ENCODE measurements around the gene TBL3.

TBL3 gene

DNA sequence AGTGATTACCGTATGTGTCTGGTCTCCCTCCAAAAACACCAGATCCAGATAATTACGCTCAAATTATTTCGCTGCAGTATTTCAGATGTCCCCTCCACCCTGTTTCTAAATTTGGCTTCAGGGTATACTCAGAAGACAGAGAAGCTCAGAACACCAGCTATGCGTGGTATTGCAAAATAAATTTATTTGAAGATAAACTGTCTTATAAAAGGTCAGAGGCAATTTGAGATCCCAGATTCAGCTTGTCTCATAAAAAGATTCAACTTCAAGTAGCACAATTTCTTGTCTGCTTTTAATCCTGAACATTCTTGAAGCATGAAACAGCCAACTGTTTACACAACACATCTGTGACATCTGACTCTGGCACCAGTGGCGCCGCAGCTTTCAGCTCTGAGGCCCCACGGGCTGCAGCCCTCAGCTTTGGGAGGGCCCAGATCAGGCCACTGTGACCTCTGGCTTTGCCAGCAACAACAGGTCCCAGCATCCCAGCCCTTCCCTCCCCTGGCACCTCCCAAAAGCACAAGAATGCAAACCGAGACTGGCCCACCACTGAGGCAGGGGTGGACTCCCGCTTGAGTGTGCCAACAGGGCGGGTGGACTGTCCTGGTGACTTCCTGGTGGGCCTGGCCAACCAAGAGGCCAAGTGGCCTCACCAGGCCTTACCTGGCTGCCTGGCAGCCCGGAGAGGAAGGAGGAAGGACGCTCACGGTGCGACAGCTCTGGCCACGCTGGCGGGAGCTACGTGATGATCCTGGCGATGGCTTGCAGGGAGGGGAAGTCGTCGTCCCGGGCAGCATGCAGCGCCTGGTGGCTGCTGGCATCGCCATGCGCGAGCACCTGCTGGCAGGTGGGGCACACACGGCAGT, 25.9 kb downstream of the TBL3 start:
- Histone ChIP-seq H3K4me3 (ENCODE audit: low read length, poor library complexity, severe bottlenecking) (no peak overlapping the region), H3K36me3 (ENCODE audit: insufficient read depth, low read length) (peaks cover 24% of the 10 kb centered on the region; the same call in 1 of the 2 replicates), H4K20me1 (ENCODE audit: insufficient read depth, low read length, poor library complexity, severe bottlenecking) (no peaks in the 10 kb centered on the region), H3K9ac (ENCODE audit: low read depth, low read length, poor library complexity, severe bottlenecking) (no peak overlapping the region), H2AFZ (ENCODE audit: low read length) (no peak overlapping the region), H3K9me3 (ENCODE audit: insufficient read depth, low read depth, low read length) (no peaks in the 10 kb centered on the region), H3K79me2 (ENCODE audit: insufficient read depth, low read length) (no peaks in the 10 kb centered on the region), H3K4me1 (ENCODE audit: insufficient read depth, low read length, poor library complexity, severe bottlenecking) (no peaks in the 10 kb centered on the region), H3F3A (ENCODE audit: low read depth) (no peaks in the 10 kb centered on the region), H3K27me3 (ENCODE audit: insufficient read depth, low read length, poor library complexity, severe bottlenecking) (no peaks in the 10 kb centered on the region), H3K4me2 (ENCODE audit: low read depth, low read length, poor library complexity, severe bottlenecking) (no peak overlapping the region), H3K9me2 (replicated peaks; ENCODE audit: low read depth, low read length) (no peaks in the 10 kb centered on the region)
- TF ChIP-seq EZH2phosphoT487 (IDR thresholded peaks at IDR 0.05; ENCODE audit: borderline replicate concordance), result no peak
- TF ChIP-seq, protein P1, sequence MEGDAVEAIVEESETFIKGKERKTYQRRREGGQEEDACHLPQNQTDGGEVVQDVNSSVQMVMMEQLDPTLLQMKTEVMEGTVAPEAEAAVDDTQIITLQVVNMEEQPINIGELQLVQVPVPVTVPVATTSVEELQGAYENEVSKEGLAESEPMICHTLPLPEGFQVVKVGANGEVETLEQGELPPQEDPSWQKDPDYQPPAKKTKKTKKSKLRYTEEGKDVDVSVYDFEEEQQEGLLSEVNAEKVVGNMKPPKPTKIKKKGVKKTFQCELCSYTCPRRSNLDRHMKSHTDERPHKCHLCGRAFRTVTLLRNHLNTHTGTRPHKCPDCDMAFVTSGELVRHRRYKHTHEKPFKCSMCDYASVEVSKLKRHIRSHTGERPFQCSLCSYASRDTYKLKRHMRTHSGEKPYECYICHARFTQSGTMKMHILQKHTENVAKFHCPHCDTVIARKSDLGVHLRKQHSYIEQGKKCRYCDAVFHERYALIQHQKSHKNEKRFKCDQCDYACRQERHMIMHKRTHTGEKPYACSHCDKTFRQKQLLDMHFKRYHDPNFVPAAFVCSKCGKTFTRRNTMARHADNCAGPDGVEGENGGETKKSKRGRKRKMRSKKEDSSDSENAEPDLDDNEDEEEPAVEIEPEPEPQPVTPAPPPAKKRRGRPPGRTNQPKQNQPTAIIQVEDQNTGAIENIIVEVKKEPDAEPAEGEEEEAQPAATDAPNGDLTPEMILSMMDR (conservative IDR thresholded peaks at IDR 0.05; ENCODE audit: low read length), result no peak

DNA sequence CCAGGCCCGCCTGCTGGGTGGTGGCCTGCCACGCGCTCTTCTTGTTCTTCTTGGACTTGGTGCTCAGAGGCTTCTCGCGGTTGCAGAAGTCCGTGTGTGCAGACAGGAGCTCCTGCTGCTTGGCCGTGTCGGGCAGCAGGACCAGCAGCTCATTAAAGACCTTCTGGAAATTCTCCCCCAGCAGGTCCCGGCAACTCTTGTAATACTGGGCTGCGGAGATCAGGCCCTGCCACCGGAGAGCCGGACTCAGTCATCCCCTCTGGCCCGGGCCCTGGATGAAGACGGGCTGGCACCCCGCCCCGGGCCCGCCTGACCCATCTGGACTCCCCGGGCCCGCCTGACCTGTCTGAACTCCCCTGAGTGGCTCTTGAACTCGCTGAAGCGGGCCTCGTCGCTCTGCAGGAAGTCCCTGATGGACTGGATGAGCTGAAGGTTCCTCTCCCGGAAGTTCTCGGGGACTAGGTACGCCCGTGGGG, 26.5 kb downstream of the TBL3 start:
- H3K79me2 ChIP-seq (ENCODE audit: insufficient read depth, low read length), result peaks cover 3% of the 10 kb centered on the region; the same call in 1 of the 2 replicates
- no peak overlapping the region for H2AFZ ChIP-seq (ENCODE audit: low read length)
- no peak overlapping the region for H3K4me2 ChIP-seq (ENCODE audit: low read depth, low read length, poor library complexity, severe bottlenecking)
- no peak overlapping the region for H3K4me3 ChIP-seq (ENCODE audit: low read length, poor library complexity, severe bottlenecking)
- TF ChIP-seq EZH2phosphoT487 (IDR thresholded peaks at IDR 0.05; ENCODE audit: borderline replicate concordance), result no peak
- TF ChIP-seq, protein P1 (conservative IDR thresholded peaks at IDR 0.05; ENCODE audit: low read length), result no peak
- H3K4me1 ChIP-seq (ENCODE audit: insufficient read depth, low read length, poor library complexity, severe bottlenecking), result no peaks in the 10 kb centered on the region
- no peaks in the 10 kb centered on the region for H3K9me2 ChIP-seq (replicated peaks; ENCODE audit: low read depth, low read length)
- peaks cover 1% of the 10 kb centered on the region for H4K20me1 ChIP-seq (ENCODE audit: insufficient read depth, low read length, poor library complexity, severe bottlenecking)
- H3K36me3 ChIP-seq (ENCODE audit: insufficient read depth, low read length), result peaks cover 31% of the 10 kb centered on the region; the same call in 1 of the 2 replicates
- H3K9me3 ChIP-seq (ENCODE audit: insufficient read depth, low read depth, low read length), result no peaks in the 10 kb centered on the region
- no peak overlapping the region for H3K9ac ChIP-seq (ENCODE audit: low read depth, low read length, poor library complexity, severe bottlenecking)
- no peaks in the 10 kb centered on the region for H3F3A ChIP-seq (ENCODE audit: low read depth)
- no peaks in the 10 kb centered on the region for H3K27me3 ChIP-seq (ENCODE audit: insufficient read depth, low read length, poor library complexity, severe bottlenecking)

DNA sequence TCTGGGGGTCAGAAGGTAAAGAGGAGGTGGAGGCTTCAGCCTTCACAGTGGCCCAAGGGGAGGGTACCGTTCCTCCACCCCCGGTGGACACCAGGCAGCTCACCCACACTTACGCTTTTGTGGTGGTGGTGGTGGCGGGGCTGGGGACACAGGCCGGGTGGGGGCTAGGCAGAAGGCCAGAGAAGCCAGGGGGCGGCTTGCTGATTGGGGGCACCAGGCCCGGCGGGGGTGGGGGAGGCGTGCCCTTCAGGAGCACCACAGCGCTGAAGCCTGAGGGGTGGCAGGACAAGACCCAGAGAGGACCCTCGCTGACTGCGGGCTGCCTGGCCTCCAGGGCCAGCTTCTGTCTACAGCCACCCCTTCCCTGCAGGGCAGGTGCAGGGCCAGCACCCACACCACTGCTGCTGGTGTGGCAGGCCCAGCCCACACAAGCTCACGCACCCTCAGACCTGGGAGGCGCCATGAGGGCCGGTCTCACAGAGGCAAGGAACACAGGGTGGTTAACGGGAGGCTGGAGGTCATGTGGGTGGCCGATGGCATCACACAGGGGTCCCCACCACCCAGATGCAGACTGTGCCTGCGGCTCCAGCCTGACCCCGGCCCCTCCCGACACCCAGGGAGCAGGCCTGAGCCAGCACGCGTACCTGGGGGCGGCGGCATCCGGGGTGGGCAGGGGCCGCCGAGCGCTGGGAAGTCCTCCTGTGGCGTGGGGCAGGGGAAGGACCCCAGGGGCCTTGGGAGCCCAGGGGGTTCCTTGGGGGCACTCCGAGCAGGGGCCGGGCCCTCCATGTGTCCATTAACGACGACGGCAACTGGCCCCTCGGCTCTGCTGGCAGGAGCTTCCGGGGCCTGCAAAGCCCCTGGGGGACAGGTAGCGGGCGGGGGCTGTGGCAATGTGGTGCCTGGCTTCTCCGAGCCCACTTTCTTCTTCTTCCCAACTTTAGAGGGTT, 27.3 kb downstream of the TBL3 start:
- Histone ChIP-seq H3K27me3 (ENCODE audit: insufficient read depth, low read length, poor library complexity, severe bottlenecking) (no peaks in the 10 kb centered on the region), H3K9ac (ENCODE audit: low read depth, low read length, poor library complexity, severe bottlenecking) (no peak overlapping the region), H3K4me2 (ENCODE audit: low read depth, low read length, poor library complexity, severe bottlenecking) (no peak overlapping the region), H3K4me1 (ENCODE audit: insufficient read depth, low read length, poor library complexity, severe bottlenecking) (no peaks in the 10 kb centered on the region), H3F3A (ENCODE audit: low read depth) (no peaks in the 10 kb centered on the region), H3K79me2 (ENCODE audit: insufficient read depth, low read length) (peaks cover 6% of the 10 kb centered on the region; the same call in 1 of the 2 replicates), H3K4me3 (ENCODE audit: low read length, poor library complexity, severe bottlenecking) (no peak overlapping the region), H3K9me2 (replicated peaks; ENCODE audit: low read depth, low read length) (no peaks in the 10 kb centered on the region), H3K9me3 (ENCODE audit: insufficient read depth, low read depth, low read length) (no peaks in the 10 kb centered on the region), H2AFZ (ENCODE audit: low read length) (no peak overlapping the region), H3K36me3 (ENCODE audit: insufficient read depth, low read length) (peaks cover 31% of the 10 kb centered on the region; the same call in 1 of the 2 replicates), H4K20me1 (ENCODE audit: insufficient read depth, low read length, poor library complexity, severe bottlenecking) (peaks cover 4% of the 10 kb centered on the region)
- no peak for TF ChIP-seq EZH2phosphoT487 (IDR thresholded peaks at IDR 0.05; ENCODE audit: borderline replicate concordance)
- TF ChIP-seq, protein P1 (conservative IDR thresholded peaks at IDR 0.05; ENCODE audit: low read length), result no peak
